Measurements from ENCODE around the gene PNPT1. TPM values are rescaled to one million over a fixed set of nuclear protein-coding genes. Genes with fewer than 3 reads are reported as not detected.

The PNPT1 gene
- polyA plus RNA-seq, 1 of the 3 experiments (the other 2 are of a cell fraction) = 11.7 TPM

- CTCF ChIA-PET = no interaction called here
- TF ChIP-seq CHD2 (IDR thresholded peaks at IDR 0.05; ENCODE audit: low read length, partially characterized antibody) = peak; percentile 100
- no peak; the same call in 1 of the 2 replicates for TF ChIP-seq JUND (IDR thresholded peaks at IDR 0.05)
- no peak for TF ChIP-seq RFX5 (IDR thresholded peaks at IDR 0.05; ENCODE audit: low read length)
- TF ChIP-seq SMC3 (IDR thresholded peaks at IDR 0.05; ENCODE audit: low read depth, low read length) = no peak
- TF ChIP-seq YY1 (IDR thresholded peaks at IDR 0.05; ENCODE audit: low read depth) = peak; percentile 97
- no peak for TF ChIP-seq RAD21 (IDR thresholded peaks at IDR 0.05; ENCODE audit: low read length)
- TF ChIP-seq, protein P1, sequence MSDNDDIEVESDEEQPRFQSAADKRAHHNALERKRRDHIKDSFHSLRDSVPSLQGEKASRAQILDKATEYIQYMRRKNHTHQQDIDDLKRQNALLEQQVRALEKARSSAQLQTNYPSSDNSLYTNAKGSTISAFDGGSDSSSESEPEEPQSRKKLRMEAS (IDR thresholded peaks at IDR 0.05; ENCODE audit: low read depth) = peak; percentile 96
- TF ChIP-seq PBX3 (IDR thresholded peaks at IDR 0.05) = peak; percentile 18; the same call in 1 of the 2 replicates
- peak; percentile 68; the same call in 1 of the 2 replicates for TF ChIP-seq FOXJ3 (CRISPR knock-in tag; IDR thresholded peaks at IDR 0.05)
- TF ChIP-seq IRF3 (IDR thresholded peaks at IDR 0.05; ENCODE audit: low read depth, low read length) = no peak
- 0 out of 2 replicates have a peak, but pooled peaks have one; percentile 26 for TF ChIP-seq TEAD4 (IDR thresholded peaks at IDR 0.05; ENCODE audit: borderline replicate concordance, insufficient read depth)
- TF ChIP-seq EZH2phosphoT487 (IDR thresholded peaks at IDR 0.05; ENCODE audit: borderline replicate concordance, low read depth) = no peak
- TF ChIP-seq, protein P2, sequence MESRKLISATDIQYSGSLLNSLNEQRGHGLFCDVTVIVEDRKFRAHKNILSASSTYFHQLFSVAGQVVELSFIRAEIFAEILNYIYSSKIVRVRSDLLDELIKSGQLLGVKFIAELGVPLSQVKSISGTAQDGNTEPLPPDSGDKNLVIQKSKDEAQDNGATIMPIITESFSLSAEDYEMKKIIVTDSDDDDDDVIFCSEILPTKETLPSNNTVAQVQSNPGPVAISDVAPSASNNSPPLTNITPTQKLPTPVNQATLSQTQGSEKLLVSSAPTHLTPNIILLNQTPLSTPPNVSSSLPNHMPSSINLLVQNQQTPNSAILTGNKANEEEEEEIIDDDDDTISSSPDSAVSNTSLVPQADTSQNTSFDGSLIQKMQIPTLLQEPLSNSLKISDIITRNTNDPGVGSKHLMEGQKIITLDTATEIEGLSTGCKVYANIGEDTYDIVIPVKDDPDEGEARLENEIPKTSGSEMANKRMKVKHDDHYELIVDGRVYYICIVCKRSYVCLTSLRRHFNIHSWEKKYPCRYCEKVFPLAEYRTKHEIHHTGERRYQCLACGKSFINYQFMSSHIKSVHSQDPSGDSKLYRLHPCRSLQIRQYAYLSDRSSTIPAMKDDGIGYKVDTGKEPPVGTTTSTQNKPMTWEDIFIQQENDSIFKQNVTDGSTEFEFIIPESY (IDR thresholded peaks at IDR 0.05; ENCODE audit: borderline replicate concordance, low read depth) = peak; percentile 100
- TF ChIP-seq TAF1 (IDR thresholded peaks at IDR 0.05; ENCODE audit: borderline replicate concordance, low read depth, low read length) = peak; percentile 78; the same call in 1 of the 2 replicates
- TF ChIP-seq, protein P3, sequence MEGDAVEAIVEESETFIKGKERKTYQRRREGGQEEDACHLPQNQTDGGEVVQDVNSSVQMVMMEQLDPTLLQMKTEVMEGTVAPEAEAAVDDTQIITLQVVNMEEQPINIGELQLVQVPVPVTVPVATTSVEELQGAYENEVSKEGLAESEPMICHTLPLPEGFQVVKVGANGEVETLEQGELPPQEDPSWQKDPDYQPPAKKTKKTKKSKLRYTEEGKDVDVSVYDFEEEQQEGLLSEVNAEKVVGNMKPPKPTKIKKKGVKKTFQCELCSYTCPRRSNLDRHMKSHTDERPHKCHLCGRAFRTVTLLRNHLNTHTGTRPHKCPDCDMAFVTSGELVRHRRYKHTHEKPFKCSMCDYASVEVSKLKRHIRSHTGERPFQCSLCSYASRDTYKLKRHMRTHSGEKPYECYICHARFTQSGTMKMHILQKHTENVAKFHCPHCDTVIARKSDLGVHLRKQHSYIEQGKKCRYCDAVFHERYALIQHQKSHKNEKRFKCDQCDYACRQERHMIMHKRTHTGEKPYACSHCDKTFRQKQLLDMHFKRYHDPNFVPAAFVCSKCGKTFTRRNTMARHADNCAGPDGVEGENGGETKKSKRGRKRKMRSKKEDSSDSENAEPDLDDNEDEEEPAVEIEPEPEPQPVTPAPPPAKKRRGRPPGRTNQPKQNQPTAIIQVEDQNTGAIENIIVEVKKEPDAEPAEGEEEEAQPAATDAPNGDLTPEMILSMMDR (IDR thresholded peaks at IDR 0.05) = peak; percentile 32; the same call in 1 of the 2 replicates
- TF ChIP-seq MEF2A (IDR thresholded peaks at IDR 0.05; ENCODE audit: borderline replicate concordance, low read depth) = no peak
- 0 out of 4 replicates have a peak, but pooled peaks of 1 of the 2 experiments have one; percentile 52 for TF ChIP-seq EP300 (IDR thresholded peaks at IDR 0.05; ENCODE audit: borderline replicate concordance in 1 of 2, low read depth in 1 of 2, low read length in 1 of 2)
- TF ChIP-seq FOSL2 (IDR thresholded peaks at IDR 0.05; ENCODE audit: borderline replicate concordance, low read depth) = no peak
- no peak for TF ChIP-seq RXRA (IDR thresholded peaks at IDR 0.05; ENCODE audit: borderline replicate concordance, low read depth)
- TF ChIP-seq ELF1 (IDR thresholded peaks at IDR 0.05) = peak; percentile 97
- no peak; the same call in 1 of the 2 replicates for TF ChIP-seq USF1 (IDR thresholded peaks at IDR 0.05; ENCODE audit: borderline replicate concordance, low read depth)
These were observed 76.2 kb downstream of the PNPT1 start, which contains the start of gene PPP4R3B for GRCh38 chr2:55617175-55618024. TSS of gene PPP4R3B (minus strand) at chr2:55617622. CDS start at chr2:55617285, 337 bp downstream.

More at GRCh38 chr2:55617175-55618024, 76.2 kb downstream of the PNPT1 start, which contains the start of gene PPP4R3B:
- Histone ChIP-seq H3K27ac (ENCODE audit: low read depth in 2 of 2, low read length in 1 of 2) (peak within 1 kb of the TSS; percentile 93 to 94), H3K9me2 (no peaks in the 10 kb centered on the region), H3K4me3 (ENCODE audit: low read depth in 2 of 2, low read length in 1 of 2) (peak within 1 kb of the TSS; percentile 94 to 99), H3K4me2 (peak within 1 kb of the TSS; percentile 85), H3K4me1 (ENCODE audit: control insufficient read depth in 1 of 2, insufficient read depth in 2 of 2, low read depth in 1 of 2, low read length in 1 of 2) (peaks cover 0 to 19% of the 10 kb centered on the region in 2 experiments; a peak in 2 of 4 replicates), H3K27me3 (ENCODE audit: insufficient read depth) (no peaks in the 10 kb centered on the region), H3K79me2 (ENCODE audit: insufficient read depth) (peaks cover 94% of the 10 kb centered on the region), H3K9me3 (no peaks in the 10 kb centered on the region), H2AFZ (ENCODE audit: low read depth) (peak within 1 kb of the TSS; percentile 91), H3K36me3 (replicated peaks in 1 of 2; ENCODE audit: control insufficient read depth in 1 of 2, insufficient read depth in 2 of 2, low read length in 1 of 2) (peaks cover 24 to 26% of the 10 kb centered on the region in 2 experiments), H3F3A (replicated peaks; ENCODE audit: insufficient read depth) (no peaks in the 10 kb centered on the region), H4K20me1 (ENCODE audit: insufficient read depth) (peaks cover 19% of the 10 kb centered on the region), H3K9ac (peak within 1 kb of the TSS; percentile 99)
- POLR2A ChIA-PET = interaction anchor here (1.3 to 1.4 kb wide), 2 partner anchors 9 to 197 kb away, joined by 3 to 5 read pairs; partner anchors contain the start of gene CCDC88A
- under 1% methylated on average over 47 of the region's 82 CpGs for WGBS (ENCODE audit: low lambda C conversion rate)
- DNase-seq = peak; percentile 93

Measured in SK-N-SH (cell line).